Ecto neural progenitor cell (in vitro differentiated cells): Measurements from ENCODE around the gene KCNMA1.

Experiments used
- DNase-seq: peaks from one replicate; pipeline ENCODE4 v3.0.0-alpha.2; 2018; ENCODE audit warnings: low spot score

The KCNMA1 gene

DNA sequence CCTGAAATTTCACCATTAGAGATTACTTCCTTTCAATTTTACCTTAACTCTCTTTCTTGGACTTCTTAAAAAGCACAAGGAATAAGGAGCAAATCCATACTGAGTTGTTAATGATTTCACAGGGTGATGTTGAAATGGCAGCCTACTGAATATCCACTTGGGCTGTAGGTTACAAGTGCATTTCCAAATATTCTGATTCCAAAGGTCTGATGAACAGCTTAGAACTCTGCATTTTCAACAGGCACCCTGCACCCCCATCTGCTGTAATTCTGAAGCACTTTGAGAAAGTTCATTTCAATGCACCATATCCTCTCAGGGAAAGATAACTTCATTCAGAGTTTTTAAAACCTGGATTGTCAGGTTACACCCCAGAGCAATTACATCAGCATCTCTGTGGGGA is 368.4 kb downstream of the KCNMA1 start:
- no peak for DNase-seq

DNA sequence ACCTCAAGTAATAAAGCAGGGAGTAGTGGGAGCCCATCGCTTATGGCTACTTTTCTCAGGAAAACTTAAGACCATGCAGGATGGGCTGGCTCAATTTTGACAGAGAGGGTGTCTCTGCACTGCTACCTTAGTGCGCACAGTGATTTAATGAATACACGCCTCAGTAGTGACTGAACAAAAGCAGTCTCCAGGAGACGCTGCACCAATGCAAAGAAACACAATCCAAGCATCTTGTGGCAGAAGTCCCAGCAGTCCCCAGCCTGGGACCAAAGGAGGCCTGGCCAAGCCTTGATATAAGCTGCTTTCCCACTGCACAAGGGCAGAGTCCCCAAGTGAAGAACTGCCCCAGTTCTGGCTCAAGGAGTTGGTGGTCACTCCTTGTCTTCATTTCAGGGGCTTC is 368.9 kb downstream of the KCNMA1 start:
- DNase-seq = no peak

GRCh38 chr10:77267703-77268675 is 369.6 kb downstream of the KCNMA1 start:
- DNase-seq = no peak

- DNase-seq = no peak
Observed at GRCh38 chr10:77266242-77266641, 371.4 kb downstream of the KCNMA1 start.

- no peak for DNase-seq
Observed at GRCh38 chr10:77264527-77264926, 373.1 kb downstream of the KCNMA1 start.

DNA sequence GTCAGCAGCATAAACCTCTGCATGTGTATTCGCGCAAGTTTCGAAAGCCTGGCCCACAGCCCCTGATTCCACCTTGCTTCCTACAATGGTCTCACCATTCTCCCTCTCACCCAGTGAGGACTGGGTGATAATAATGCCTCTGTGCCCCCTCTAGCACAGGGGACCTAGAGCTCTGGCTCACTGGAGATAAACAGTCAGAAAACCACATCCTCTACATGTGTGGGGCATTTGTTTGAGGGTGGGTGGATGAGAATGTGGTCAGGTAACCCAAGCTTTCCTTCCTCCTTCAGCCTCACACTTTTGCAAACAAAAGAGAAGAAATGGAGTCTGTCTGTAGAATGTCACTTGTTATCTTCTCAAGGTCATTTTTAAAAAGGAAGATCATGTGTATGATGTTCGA is 373.5 kb downstream of the KCNMA1 start:
- DNase-seq = no peak

DNA sequence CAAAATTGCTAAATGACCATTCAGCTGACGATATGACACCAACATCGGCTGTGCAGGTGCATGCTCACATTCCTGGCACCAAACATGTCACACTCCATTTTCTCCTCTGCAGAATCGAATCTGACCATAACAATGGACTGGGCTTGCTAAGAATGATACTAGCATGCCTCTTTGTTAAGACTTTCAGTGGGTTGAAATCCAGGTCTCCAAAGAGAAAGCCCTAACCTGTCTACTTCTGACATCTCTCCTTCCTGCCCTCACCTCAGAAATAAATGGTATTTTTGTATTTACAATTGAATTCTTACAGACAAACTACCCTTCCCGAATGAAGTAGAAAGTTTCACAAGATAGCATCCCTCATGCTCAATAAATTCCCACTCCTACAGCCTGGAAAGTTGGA is 373.9 kb downstream of the KCNMA1 start:
- DNase-seq = no peak

DNA sequence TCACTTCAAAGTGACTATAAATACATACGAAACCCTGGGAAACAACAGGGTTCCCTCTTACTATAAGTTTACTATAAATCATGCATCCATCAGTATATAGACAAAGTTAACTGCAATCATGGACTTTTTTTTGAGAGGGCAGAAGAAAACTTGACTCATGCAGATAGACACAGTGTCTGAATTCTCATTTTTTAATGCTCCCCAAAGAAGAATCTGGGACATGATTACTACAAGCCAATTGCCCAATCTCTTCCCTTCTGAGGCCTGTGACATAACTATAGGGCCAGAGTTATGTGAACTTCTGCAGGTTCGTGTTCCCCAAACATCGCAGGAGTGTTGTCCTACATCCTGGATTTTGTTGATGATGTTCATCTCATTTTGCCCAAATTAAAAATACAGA is 376.5 kb downstream of the KCNMA1 start:
- no peak for DNase-seq

GRCh38 chr10:77259171-77259874 is 378.3 kb downstream of the KCNMA1 start:
- DNase-seq = no peak

- DNase-seq = no peak
Observed at GRCh38 chr10:77256346-77256745, 381.3 kb downstream of the KCNMA1 start.

DNA sequence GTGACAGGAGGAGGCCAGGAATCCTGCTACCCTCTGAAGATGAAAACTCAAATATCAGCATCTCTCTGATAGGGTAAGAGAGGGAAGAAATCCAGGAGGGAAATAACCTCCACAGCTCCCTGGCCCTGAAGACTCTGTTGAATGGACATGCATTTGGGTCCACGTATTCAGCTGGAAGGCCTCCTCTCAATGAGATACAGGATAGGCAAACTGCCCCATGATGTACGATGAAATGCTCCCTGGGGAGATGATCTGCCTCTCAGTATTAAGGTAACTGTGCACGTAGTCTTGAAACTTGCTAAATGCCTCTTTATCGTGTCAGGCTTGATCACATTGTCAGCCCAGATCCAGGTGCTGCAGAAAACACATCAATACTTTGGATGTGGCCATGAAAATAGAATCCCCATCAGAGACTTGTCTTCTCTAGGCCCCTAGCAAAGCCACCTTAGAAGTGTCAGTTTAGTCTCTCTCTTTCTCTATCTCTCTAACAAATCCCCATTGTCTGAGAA is 384.0 kb downstream of the KCNMA1 start:
- DNase-seq = no peak

DNA sequence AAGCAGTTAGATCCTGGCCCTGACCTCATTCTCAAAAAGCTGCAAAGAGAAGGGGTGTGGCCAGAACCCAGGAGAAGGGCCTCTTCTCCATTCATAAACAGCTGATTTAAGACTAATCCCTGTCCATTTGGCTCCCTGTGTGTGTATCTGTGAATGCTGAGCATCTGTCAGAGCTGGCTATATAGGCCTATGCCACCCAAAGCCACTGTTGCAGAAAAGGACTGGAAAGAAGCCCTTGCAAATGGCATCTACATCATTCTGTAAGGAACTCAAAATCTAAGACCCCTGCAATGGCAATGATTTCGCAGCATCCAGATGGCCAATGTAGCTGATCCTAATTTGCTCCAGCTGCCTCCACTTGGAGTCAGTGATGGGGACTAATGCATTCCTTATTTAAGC is 384.5 kb downstream of the KCNMA1 start:
- DNase-seq = no peak

GRCh38 chr10:77252380-77253146 is 385.0 kb downstream of the KCNMA1 start:
- DNase-seq = no peak

GRCh38 chr10:77251297-77252013 is 386.2 kb downstream of the KCNMA1 start:
- peak; percentile 54 for DNase-seq

- no peak for DNase-seq
Observed at GRCh38 chr10:77249901-77250459, 387.6 kb downstream of the KCNMA1 start.

DNA sequence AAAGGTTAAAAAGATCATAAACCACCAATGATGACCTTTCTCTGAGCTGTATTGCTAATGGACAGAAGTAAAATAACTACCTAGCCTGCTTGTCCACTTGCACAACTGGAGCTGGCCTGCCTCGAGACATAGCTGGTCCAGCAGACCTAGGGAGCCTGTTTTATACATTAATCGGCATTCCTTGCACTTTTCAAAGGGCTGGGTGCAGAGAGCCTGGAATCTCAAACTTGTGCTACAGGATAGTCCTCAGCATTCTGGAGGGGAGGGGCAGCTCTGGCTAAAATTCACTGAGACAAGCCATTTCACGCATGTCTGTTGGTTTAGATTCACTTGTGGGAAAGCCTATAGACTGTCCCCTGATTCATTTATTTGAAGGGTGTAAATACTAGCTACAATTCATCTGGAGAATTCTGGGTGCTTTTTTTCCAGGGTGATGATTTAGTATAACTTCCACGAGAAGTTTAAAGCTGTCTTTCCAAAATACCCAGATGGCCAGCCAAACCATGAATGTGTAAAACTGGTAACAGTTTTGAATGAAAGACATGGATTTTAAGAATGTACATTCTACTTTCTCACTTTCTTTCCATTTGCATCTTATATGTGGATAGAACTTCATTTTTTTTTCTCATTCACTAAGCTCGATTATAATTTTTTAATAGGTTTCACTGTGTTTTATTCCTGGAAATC is 389.4 kb downstream of the KCNMA1 start:
- no peak for DNase-seq

- no peak for DNase-seq
Observed at GRCh38 chr10:77247031-77247990, 390.3 kb downstream of the KCNMA1 start.

DNA sequence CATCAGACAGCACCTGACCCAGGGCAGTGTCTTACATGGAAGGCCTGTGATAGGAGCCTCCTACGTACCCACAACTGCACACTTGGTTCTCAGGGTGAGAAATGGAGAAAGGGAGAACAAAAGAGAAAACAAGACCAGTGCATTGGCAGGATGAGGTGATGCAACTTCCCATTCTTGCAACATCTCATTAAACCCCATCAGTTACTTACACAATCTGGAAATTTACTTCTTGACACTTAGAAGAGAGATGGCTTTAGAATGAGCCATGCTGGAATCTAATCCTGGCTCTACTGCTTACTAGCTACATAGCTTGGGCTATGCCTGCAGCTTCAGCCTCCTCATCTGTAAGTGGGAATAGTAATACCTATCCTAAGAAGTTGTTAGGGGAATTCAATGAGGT is 391.7 kb downstream of the KCNMA1 start:
- DNase-seq = no peak

GRCh38 chr10:77244746-77245145 is 392.9 kb downstream of the KCNMA1 start:
- no peak for DNase-seq

DNA sequence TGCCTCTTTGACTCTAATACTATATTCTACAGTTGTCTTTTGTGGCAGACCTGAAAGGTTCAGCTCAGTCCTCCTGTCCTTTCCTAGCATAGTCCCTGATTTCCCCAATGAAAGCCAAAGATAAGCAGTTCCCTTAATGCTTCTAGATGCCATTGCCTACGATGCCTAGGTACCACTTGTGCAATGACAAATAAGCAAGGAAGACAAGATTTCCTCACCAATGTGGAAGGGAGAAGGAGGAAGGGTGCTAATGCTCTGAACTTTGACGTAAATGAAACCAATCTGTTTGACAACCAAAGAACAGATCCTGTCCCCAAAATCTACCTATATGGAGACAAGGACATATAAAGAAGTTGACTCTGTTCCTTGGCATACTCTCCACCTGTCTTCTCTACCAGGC is 393.3 kb downstream of the KCNMA1 start:
- DNase-seq = no peak
